PFSK-1 (cell line): Measurements from ENCODE around the gene MYLIP.

Source experiments
- FOXP2 ChIP-seq: optimal IDR thresholded peaks from 2 replicates; pipeline ENCODE3; 2011; ENCODE audit warnings: borderline replicate concordance, control low read depth, inconsistent platforms; ENCODE audit not compliant: insufficient read depth; ENCODE audit errors: extremely low read length, extremely low read depth
- POLR2AphosphoS5 ChIP-seq: IDR thresholded peaks from 2 replicates; pipeline ENCODE4 v1.6.1; 2012; ENCODE audit warnings: low read depth, mild to moderate bottlenecking, control low read depth, low read length, moderate library complexity
- SIN3A ChIP-seq: IDR thresholded peaks from 2 replicates; pipeline ENCODE4 v1.6.1; 2012; ENCODE audit warnings: mild to moderate bottlenecking, low read length, moderate library complexity, borderline replicate concordance; ENCODE audit not compliant: insufficient read depth
- TAF1 ChIP-seq: IDR thresholded peaks from 2 replicates; pipeline ENCODE4 v1.6.1; 2012; ENCODE audit warnings: low read length, control low read depth, borderline replicate concordance; ENCODE audit not compliant: insufficient read depth
- TF ChIP-seq, protein P1 (sequence below), 2 experiments: IDR thresholded peaks; 2 replicates each; pipeline versions ENCODE4 v1.6.1 to v1.8.0; 2011 to 2012; ENCODE audit warnings: low read depth in 2 of 2, low read length in 2 of 2, control low read depth in 1 of 2, inconsistent platforms in 1 of 2, mild to moderate bottlenecking in 1 of 2, moderate library complexity in 1 of 2; ENCODE audit not compliant: insufficient read depth in 1 of 2

Gene MYLIP

DNA sequence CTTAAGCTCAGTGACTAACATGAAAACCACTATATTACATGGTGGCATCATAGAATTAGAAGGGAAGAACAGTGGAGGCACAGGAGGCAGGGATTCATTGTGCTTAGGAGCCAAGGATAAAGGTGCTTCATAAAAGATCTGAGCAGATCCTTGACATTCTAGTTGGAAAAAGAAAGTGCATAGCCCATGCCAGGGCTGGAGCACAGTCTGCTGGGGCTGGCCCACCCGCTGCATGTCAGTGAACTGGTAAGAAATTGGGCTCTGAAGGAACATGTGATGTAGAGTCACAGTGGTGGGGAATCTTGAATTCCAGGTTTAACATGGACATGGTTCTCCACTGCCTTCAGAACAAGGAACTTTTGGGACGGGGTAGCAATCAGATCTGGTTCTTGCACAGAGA is 20.4 kb downstream of the MYLIP start:
- TF ChIP-seq SIN3A, result no peak
- TF ChIP-seq TAF1, result no peak
- TF ChIP-seq, protein P1, sequence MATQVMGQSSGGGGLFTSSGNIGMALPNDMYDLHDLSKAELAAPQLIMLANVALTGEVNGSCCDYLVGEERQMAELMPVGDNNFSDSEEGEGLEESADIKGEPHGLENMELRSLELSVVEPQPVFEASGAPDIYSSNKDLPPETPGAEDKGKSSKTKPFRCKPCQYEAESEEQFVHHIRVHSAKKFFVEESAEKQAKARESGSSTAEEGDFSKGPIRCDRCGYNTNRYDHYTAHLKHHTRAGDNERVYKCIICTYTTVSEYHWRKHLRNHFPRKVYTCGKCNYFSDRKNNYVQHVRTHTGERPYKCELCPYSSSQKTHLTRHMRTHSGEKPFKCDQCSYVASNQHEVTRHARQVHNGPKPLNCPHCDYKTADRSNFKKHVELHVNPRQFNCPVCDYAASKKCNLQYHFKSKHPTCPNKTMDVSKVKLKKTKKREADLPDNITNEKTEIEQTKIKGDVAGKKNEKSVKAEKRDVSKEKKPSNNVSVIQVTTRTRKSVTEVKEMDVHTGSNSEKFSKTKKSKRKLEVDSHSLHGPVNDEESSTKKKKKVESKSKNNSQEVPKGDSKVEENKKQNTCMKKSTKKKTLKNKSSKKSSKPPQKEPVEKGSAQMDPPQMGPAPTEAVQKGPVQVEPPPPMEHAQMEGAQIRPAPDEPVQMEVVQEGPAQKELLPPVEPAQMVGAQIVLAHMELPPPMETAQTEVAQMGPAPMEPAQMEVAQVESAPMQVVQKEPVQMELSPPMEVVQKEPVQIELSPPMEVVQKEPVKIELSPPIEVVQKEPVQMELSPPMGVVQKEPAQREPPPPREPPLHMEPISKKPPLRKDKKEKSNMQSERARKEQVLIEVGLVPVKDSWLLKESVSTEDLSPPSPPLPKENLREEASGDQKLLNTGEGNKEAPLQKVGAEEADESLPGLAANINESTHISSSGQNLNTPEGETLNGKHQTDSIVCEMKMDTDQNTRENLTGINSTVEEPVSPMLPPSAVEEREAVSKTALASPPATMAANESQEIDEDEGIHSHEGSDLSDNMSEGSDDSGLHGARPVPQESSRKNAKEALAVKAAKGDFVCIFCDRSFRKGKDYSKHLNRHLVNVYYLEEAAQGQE (IDR thresholded peaks at IDR 0.05; ENCODE audit: insufficient read depth in 1 of 2, low read depth in 2 of 2, low read length in 2 of 2), result no peak
- no peak for TF ChIP-seq POLR2AphosphoS5
- no peak for TF ChIP-seq FOXP2

DNA sequence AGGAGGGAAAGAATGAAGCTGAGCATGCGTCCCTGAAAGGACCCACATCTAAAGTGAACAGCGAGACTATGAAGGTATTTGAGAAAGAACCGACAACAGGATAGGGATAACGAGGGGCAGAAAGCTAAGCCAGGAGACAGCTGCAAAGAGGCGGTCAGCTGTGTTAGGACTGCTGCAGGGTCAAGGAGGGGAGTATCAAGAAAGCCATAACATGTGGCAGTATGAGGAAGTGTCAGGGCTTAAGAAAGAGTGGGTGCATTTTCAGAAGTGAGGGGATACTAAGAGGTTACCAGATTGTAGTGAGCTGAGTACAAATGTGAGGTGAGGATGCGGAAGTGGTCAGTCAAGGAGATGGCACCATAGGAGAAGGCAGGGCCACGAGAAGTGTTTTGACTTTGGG is 21.2 kb downstream of the MYLIP start:
- TF ChIP-seq POLR2AphosphoS5, result no peak
- TF ChIP-seq, protein P1 (IDR thresholded peaks at IDR 0.05; ENCODE audit: insufficient read depth in 1 of 2, low read depth in 2 of 2, low read length in 2 of 2), result no peak
- TF ChIP-seq FOXP2, result no peak
- TF ChIP-seq SIN3A, result no peak
- TF ChIP-seq TAF1, result no peak

DNA sequence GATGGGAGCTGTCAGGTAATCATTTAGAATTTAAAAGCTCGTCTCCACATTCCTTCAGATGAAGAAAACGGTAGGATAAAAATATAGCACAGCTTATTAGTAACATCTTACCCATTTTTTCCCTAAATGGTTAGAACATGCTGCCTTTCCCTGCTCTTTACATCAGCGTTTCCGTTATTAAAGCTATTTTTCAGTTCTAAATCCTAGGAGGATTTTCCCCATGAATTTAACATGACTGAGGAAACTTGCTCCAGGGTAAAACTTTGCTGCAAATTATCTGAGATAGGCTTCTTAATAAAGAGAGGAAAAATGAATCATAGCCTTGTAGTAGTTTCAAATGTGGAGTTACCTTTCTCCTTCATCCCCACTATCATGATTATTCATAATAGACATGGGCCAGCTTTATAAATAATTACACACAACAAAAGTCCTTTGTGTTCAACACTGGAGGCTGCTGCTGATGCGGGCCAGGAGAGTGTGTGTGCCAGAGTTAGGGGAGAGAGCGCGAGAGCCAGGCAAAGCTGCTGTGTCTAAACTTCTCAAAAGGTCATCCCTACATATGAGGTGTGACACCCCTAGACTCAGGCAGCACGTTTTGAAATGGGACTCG is 24.4 kb downstream of the MYLIP start:
- TF ChIP-seq TAF1 (no peak), FOXP2 (no peak), POLR2AphosphoS5 (no peak)
- TF ChIP-seq, protein P1 (IDR thresholded peaks at IDR 0.05; ENCODE audit: insufficient read depth in 1 of 2, low read depth in 2 of 2, low read length in 2 of 2), result no peak

DNA sequence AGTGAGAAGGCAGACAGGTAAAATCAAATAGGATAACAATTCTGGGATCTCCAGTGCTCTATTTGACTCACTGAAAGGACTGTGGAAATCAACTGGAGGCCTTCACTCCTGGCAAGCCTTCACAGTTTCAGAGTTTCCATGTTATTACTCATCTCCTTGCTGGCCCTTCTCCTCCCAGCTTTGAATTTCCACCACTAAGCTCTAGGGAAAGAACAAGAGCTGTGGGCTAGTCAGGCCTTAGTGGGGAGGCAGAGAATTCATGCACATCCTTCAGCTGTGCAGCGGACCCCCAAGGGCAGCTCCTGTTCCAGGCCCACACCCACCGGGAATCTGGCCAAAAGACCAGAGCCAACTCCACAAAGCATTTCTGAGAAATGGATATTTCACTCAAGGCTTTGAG is 26.0 kb downstream of the MYLIP start:
- TF ChIP-seq SIN3A (no peak), POLR2AphosphoS5 (no peak), FOXP2 (no peak), TAF1 (no peak)
- TF ChIP-seq, protein P1 (IDR thresholded peaks at IDR 0.05; ENCODE audit: insufficient read depth in 1 of 2, low read depth in 2 of 2, low read length in 2 of 2), result no peak

DNA sequence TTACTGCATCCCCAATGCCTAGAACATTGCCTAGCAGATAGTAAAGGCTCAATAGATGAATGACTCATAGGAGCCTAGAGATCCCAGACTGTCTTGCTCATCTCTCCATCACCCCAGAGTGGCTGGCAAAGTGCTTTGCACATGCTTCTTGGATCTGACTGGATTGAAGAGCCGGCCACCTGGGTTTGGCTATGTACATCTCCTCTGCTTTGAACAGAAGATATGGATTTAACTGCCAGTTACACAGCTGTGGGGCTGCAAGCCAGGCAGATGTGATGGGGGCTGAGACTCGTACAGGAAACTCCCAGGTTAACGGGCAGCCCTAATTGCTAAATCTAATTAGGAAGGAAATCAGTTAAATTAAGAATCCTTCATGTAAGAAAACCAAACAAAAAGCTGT is 28.6 kb downstream of the MYLIP start:
- TF ChIP-seq TAF1 (no peak), FOXP2 (no peak), SIN3A (no peak), POLR2AphosphoS5 (no peak)
- TF ChIP-seq, protein P1 (IDR thresholded peaks at IDR 0.05; ENCODE audit: insufficient read depth in 1 of 2, low read depth in 2 of 2, low read length in 2 of 2), result no peak
